K562 (cell line): ENCODE results near the gene SETD3. TPM values are rescaled to one million over a fixed set of nuclear protein-coding genes. Genes with fewer than 3 reads are reported as not detected.

ENCODE experiments used
- ATAC-seq: fragments of 200-7000 bp; cut with Tn5 transposase; 3 replicates; pipeline ENCODE4 v1.9.1; 2020; ENCODE audit warnings: moderate library complexity
- BruUV-seq: library from RNA; stranded (reverse); fragments of 400-500 nt; replicated peaks from 2 replicates; lab custom pipeline; 2021; lab: Mats Ljungman, UMichigan
- CTCF ChIA-PET: fragments of 300-600 bp; formaldehyde crosslinking; extraction: SDS; loops from one replicate; lab custom pipeline; 2021; ENCODE audit warnings: low intra/inter-chr PET ratio; lab: Yijun Ruan, JAX
- POLR2A ChIA-PET: fragments of 300-600, 350-650 bp; sonication (Branson Sonifier 250); formaldehyde crosslinking; extraction: SDS; loops from one replicate; lab custom pipeline; 2021; ENCODE audit warnings: antibody characterized with exemption, inconsistent platforms; lab: Yijun Ruan, JAX
- DNase-seq, 4 experiments: peaks; one replicate each; pipeline versions ENCODE4 v3.0.0 to v3.0.0-alpha.2; 2011 to 2018; ENCODE audit warnings: low spot score in 3 of 4, mixed read lengths in 3 of 4; ENCODE audit errors: extremely low read depth in 1 of 4
- FAIRE-seq: peaks from 2 replicates; lab custom pipeline; 2011; peaks lifted over from hg19 to GRCh38; lab: Jason Lieb, UNC
- H2AFZ ChIP-seq: 2 replicates; pipeline ENCODE4 v1.6.0; 2011; ENCODE audit warnings: low read depth, low read length, control low read depth, inconsistent platforms
- H3K27ac ChIP-seq: fragments of 200-600 bp; 3 replicates; pipeline ENCODE4 v1.8.0; 2011; ENCODE audit warnings: low read depth, mild to moderate bottlenecking, control low read depth, inconsistent platforms, low read length, moderate library complexity, mixed read lengths; ENCODE audit errors: extremely low read depth
- H3K27me3 ChIP-seq, 2 experiments: fragments of 300-600 bp in 1 of 2; 2 replicates in 1 of 2; 3 replicates in 1 of 2; pipeline versions ENCODE4 v1.6.0 to v1.8.0; 2011; ENCODE audit warnings: inconsistent platforms in 2 of 2, low read length in 2 of 2, mild to moderate bottlenecking in 1 of 2, mixed read lengths in 1 of 2, moderate library complexity in 1 of 2; ENCODE audit not compliant: control insufficient read depth in 2 of 2, insufficient read depth in 2 of 2
- H3K36me3 ChIP-seq: fragments of 300-600 bp; 3 replicates; pipeline ENCODE4 v1.8.0; 2011; ENCODE audit warnings: mild to moderate bottlenecking, low read length, inconsistent platforms; ENCODE audit not compliant: control insufficient read depth, insufficient read depth
- H3K4me1 ChIP-seq, 2 experiments: fragments of 200-600 bp in 1 of 2; replicated peaks in 1 of 2; 2 replicates in 1 of 2; 3 replicates in 1 of 2; pipeline versions ENCODE4 v1.5.1 to v1.8.0; 2011; ENCODE audit warnings: inconsistent platforms in 2 of 2, low read length in 2 of 2, mild to moderate bottlenecking in 1 of 2, mixed read lengths in 1 of 2, moderate library complexity in 1 of 2; ENCODE audit not compliant: control insufficient read depth in 2 of 2, insufficient read depth in 2 of 2
- H3K4me2 ChIP-seq: 2 replicates; pipeline ENCODE4 v1.6.1; 2011; ENCODE audit warnings: low read length, control low read depth, inconsistent platforms, mixed read lengths; ENCODE audit not compliant: insufficient read depth
- H3K4me3 ChIP-seq: fragments of 200-600 bp; sonication (generic), shearing (Covaris generic); 2 replicates; pipeline ENCODE4 v1.5.1; 2016; ENCODE audit warnings: control low read depth, inconsistent platforms
- H3K79me2 ChIP-seq: fragments of 200-600 bp; 3 replicates; pipeline ENCODE4 v1.8.0; 2011; ENCODE audit warnings: low read length, inconsistent platforms; ENCODE audit not compliant: control insufficient read depth, insufficient read depth
- H3K9ac ChIP-seq, 2 experiments: 2 replicates each; pipeline versions ENCODE4 v1.6.0 to v1.6.1; 2011; ENCODE audit warnings: low read depth in 2 of 2, low read length in 2 of 2, control low read depth in 1 of 2, inconsistent platforms in 1 of 2, mild to moderate bottlenecking in 1 of 2, mixed read lengths in 1 of 2; ENCODE audit not compliant: insufficient read depth in 1 of 2
- H3K9me1 ChIP-seq: one replicate; pipeline ENCODE4 v1.6.0; 2011; ENCODE audit warnings: inconsistent platforms, mild to moderate bottlenecking, low read length, moderate library complexity; ENCODE audit not compliant: control insufficient read depth, insufficient read depth
- H3K9me3 ChIP-seq: replicated peaks from 2 replicates; pipeline ENCODE4 v1.5.1; 2011; ENCODE audit warnings: low read depth, low read length, inconsistent platforms; ENCODE audit not compliant: control insufficient read depth, insufficient read depth
- H4K20me1 ChIP-seq: replicated peaks from 2 replicates; pipeline ENCODE4 v1.6.1; 2011; ENCODE audit warnings: low read length, inconsistent platforms, mixed read lengths; ENCODE audit not compliant: control insufficient read depth, insufficient read depth
- ETS1 ChIP-seq: conservative IDR thresholded peaks from 2 replicates; pipeline ENCODE4 v1.6.1; 2011; ENCODE audit warnings: low read depth, mild to moderate bottlenecking, low read length; ENCODE audit not compliant: control insufficient read depth
- KLF16 ChIP-seq: IDR thresholded peaks from 2 replicates; pipeline ENCODE4 v1.6.1; 2016; ENCODE audit warnings: antibody characterized with exemption
- MAFK ChIP-seq: IDR thresholded peaks from 2 replicates; pipeline ENCODE4 v1.6.1; 2011; ENCODE audit warnings: low read length, improper control_type of control experiment
- MLLT1 ChIP-seq, 2 experiments: fragments of 450-650 bp; IDR thresholded peaks; 2 replicates each; pipeline ENCODE4 v1.6.1; 2016
- TCF3 ChIP-seq: sonication (generic); formaldehyde crosslinking; IDR thresholded peaks from 2 replicates; pipeline ENCODE4 v1.4.0; 2020; ENCODE audit warnings: mild to moderate bottlenecking, missing genetic modification reagents
- ZBED1 ChIP-seq: IDR thresholded peaks from 2 replicates; pipeline ENCODE4 v1.6.1; 2014
- ZNF778 ChIP-seq: fragments of 450-650 bp; formaldehyde crosslinking; IDR thresholded peaks from 2 replicates; pipeline ENCODE4 v1.4.0; 2020; ENCODE audit warnings: mild to moderate bottlenecking, moderate library complexity
- WGBS: fragments of 100-300 bp; shearing (Covaris generic); methylation state at CpG from one replicate; pipeline ENCODE4 v1.1.6; 2016; ENCODE audit warnings: low coverage, mixed read lengths; ENCODE audit not compliant: insufficient coverage; ENCODE audit errors: missing lambda C conversion rate; 5-methylcytosine and 5-hydroxymethylcytosine counted together
- in situ Hi-C: fragments of 300-500 bp; cut with MboI; formaldehyde crosslinking; loops from 4 replicates; pipeline ENCODE4 v1.15.0; 2018; ENCODE audit warnings: inconsistent platforms, mixed read lengths
- intact Hi-C: fragments of 100-400 bp; cut with micrococcal nuclease; formaldehyde crosslinking; loops from 2 replicates; pipeline ENCODE4 v1.14.2; 2022
- polyA plus RNA-seq, 8 experiments: library from polyadenylated mRNA; depleted of rRNA in 4 of 8; stranded (reverse) in 5 of 8; unstranded in 3 of 8; fragments of >200 nt; fragmentation: Nextera tagmentation in 2 of 8; fragmentation: Illumina TruSeq in 1 of 8; extraction: Ambion mirVana in 2 of 8; extraction: Trizol in 1 of 8; gene quantifications; 2 replicates each; pipeline versions ENCODE4 v1.2.1 to v1.2.3, GENCODE V29; 2011 to 2014; ENCODE audit warnings: inconsistent platforms in 1 of 8, missing spikeins in 1 of 8
- total RNA-seq, 7 experiments: library from RNA; depleted of rRNA in 6 of 7; stranded (reverse); fragments of >200 nt in 6 of 7; fragmentation: Illumina TruSeq in 2 of 7; extraction: Trizol in 2 of 7; gene quantifications; 2 replicates each; pipeline versions ENCODE4 v1.2.1 to v1.2.3, GENCODE V29; 2011 to 2021; ENCODE audit warnings: low replicate concordance in 1 of 7

Gene SETD3
- total and polyA plus RNA-seq, 9 of the 15 experiments (the other 6 are each of a cell fraction or from before 2014, with no cell fraction given) = 8.5 to 35.9 (median 26.5) TPM

- no peak overlapping the region for H3K4me3 ChIP-seq
Measured at GRCh38 chr14:99426813-99427346, 53.8 kb downstream of the SETD3 start.

More at GRCh38 chr14:99426813-99427346, 53.8 kb downstream of the SETD3 start:
- in situ Hi-C loops = no loop called here
- CTCF ChIA-PET = no interaction called here
- H3K36me3 ChIP-seq = no peaks in the 10 kb centered on the region; the same call in 2 of the 3 replicates
- TF ChIP-seq MLLT1 (IDR thresholded peaks at IDR 0.05) (no peak), ETS1 (no peak), ZNF778 (no peak), MAFK (no peak), ZBED1 (no peak), KLF16 (no peak), TCF3 (no peak)
- H3K9me3 ChIP-seq = no peaks in the 10 kb centered on the region
- no peak for DNase-seq
- no peaks in the 10 kb centered on the region; the same call in 2 of the 3 replicates for H3K79me2 ChIP-seq
- no peaks in the 10 kb centered on the region for H3K27me3 ChIP-seq
- H2AFZ ChIP-seq = no peak overlapping the region
- H4K20me1 ChIP-seq = no peaks in the 10 kb centered on the region; the same call in 1 of the 2 replicates
- H3K4me2 ChIP-seq = no peak overlapping the region
- H3K27ac ChIP-seq = no peak overlapping the region
- no peak for ATAC-seq
- H3K4me1 ChIP-seq = no peaks in the 10 kb centered on the region; a peak in 2 of 5 replicates
- BruUV-seq = no TSS peak
- POLR2A ChIA-PET = no interaction called here
- H3K9me1 ChIP-seq = no peaks in the 10 kb centered on the region
- intact Hi-C loops = no loop called here
- 84% methylated on average over 6 of the region's 12 CpGs for WGBS
- FAIRE-seq = no peak
- H3K9ac ChIP-seq = no peak overlapping the region
